DMS153 treated with DMSO at 0.1 percent for 48 hours (cell line): ENCODE results near the gene VAV1.

Experiments used
- DNase-seq: peaks from one replicate; lab custom pipeline; 2025; ENCODE audit not compliant: unreplicated experiment; lab: John Stamatoyannopoulos, UW

VAV1 gene

GRCh38 chr19:6772028-6772865 lies at the start of gene VAV1:
Gene VAV1 (plus strand): TSS chr19:6772708. CDS start chr19:6772808, 100 bp downstream.
- DNase-seq = peak; percentile 59

- DNase-seq = no peak
Observed at GRCh38 chr19:6723108-6723618, 49.3 kb upstream of the VAV1 start.

GRCh38 chr19:6723738-6724137 lies 48.8 kb upstream of the VAV1 start:
- DNase-seq = no peak

- no peak for DNase-seq
Observed at GRCh38 chr19:6724631-6725492, 47.6 kb upstream of the VAV1 start.

GRCh38 chr19:6725513-6726231 lies 46.8 kb upstream of the VAV1 start:
- no peak for DNase-seq

- DNase-seq = no peak
Observed at GRCh38 chr19:6728346-6728745, 44.2 kb upstream of the VAV1 start.

- DNase-seq = no peak
Observed at GRCh38 chr19:6729573-6730152, 42.8 kb upstream of the VAV1 start.

- peak; percentile 11 for DNase-seq
Observed at GRCh38 chr19:6730153-6730804, 42.2 kb upstream of the VAV1 start.

GRCh38 chr19:6730941-6731670 lies 41.4 kb upstream of the VAV1 start:
- DNase-seq = no peak

- DNase-seq = no peak
Observed at GRCh38 chr19:6731822-6732221, 40.7 kb upstream of the VAV1 start.

- no peak for DNase-seq
Observed at GRCh38 chr19:6732803-6733337, 39.6 kb upstream of the VAV1 start.

GRCh38 chr19:6733338-6734095 lies 39.0 kb upstream of the VAV1 start:
- no peak for DNase-seq

- DNase-seq = no peak
Observed at GRCh38 chr19:6734096-6734696, 38.3 kb upstream of the VAV1 start.

GRCh38 chr19:6735181-6735911 lies 37.2 kb upstream of the VAV1 start:
- DNase-seq = no peak

- DNase-seq = peak; percentile 6
Observed at GRCh38 chr19:6736169-6736916, 36.2 kb upstream of the VAV1 start.

GRCh38 chr19:6736917-6737283 lies 35.6 kb upstream of the VAV1 start:
- DNase-seq = no peak
